C4-2B (cell line): Measurements from ENCODE around the gene GALNT17.

Source experiments
- H3K27ac ChIP-seq: fragments of 450-650 bp; 2 replicates; pipeline ENCODE4 v1.5.1; 2017
- CTCF ChIP-seq: fragments of 450-650 bp; conservative IDR thresholded peaks from 2 replicates; pipeline ENCODE4 v1.5.1; 2017; ENCODE audit warnings: mild to moderate bottlenecking
- ZFX ChIP-seq: fragments of 450-650 bp; IDR thresholded peaks from 2 replicates; pipeline ENCODE4 v1.6.1; 2017

The GALNT17 gene

GRCh38 chr7:71553306-71553705 lies 421.4 kb downstream of the GALNT17 start:
- no peak overlapping the region for H3K27ac ChIP-seq
- TF ChIP-seq ZFX, result no peak

- TF ChIP-seq CTCF (no peak), ZFX (no peak)
- H3K27ac ChIP-seq, result no peak overlapping the region
These were observed 423.8 kb downstream of the GALNT17 start for GRCh38 chr7:71555758-71556157.

- TF ChIP-seq ZFX (no peak), CTCF (no peak)
- no peak overlapping the region for H3K27ac ChIP-seq
These were observed 427.1 kb downstream of the GALNT17 start for GRCh38 chr7:71558806-71559613.

- TF ChIP-seq CTCF, result no peak
- no peak for TF ChIP-seq ZFX
- no peak overlapping the region for H3K27ac ChIP-seq
These were observed 428.5 kb downstream of the GALNT17 start for GRCh38 chr7:71560354-71560995.

DNA sequence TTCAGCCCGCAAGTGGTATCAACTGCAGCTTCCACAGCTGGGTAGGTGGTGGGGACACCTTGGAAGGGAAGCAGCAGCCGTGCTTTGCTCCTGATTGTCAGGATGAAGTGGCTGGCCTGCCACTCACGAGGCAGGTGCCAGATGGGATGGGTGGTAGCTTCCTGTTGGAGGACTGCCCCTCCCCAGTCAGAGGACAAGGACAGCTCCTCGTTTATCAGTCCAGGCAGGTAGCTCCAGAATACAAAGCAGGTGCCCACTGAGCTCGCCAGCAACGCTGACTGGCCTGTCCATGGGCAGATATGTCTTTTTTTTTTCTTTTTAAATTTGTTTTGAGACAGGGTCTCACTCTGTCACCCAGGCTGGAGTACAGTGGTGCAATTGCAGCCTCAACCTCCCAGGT lies 431.3 kb downstream of the GALNT17 start:
- no peak overlapping the region for H3K27ac ChIP-seq
- no peak for TF ChIP-seq ZFX
- TF ChIP-seq CTCF, result no peak

DNA sequence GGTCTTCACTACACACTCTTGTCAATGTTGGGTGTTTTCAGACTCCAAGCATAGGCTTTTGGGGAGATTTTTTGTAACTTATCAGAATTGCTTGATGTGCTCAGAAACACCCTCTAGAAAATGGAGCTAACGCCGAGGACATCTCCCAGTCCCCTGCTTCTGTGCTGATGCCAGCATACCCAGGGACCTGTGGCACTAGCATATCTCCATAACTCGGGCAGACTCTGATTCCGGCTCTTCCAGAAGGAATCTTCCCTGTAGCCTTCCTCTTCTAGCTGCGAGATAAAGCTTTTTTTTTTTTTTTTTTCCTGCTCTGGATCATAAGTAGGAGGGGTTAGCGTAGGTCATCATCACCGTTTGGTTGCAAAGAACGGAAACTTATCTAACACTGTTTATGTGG lies 434.4 kb downstream of the GALNT17 start:
- H3K27ac ChIP-seq, result no peak overlapping the region
- TF ChIP-seq CTCF (no peak), ZFX (no peak)

DNA sequence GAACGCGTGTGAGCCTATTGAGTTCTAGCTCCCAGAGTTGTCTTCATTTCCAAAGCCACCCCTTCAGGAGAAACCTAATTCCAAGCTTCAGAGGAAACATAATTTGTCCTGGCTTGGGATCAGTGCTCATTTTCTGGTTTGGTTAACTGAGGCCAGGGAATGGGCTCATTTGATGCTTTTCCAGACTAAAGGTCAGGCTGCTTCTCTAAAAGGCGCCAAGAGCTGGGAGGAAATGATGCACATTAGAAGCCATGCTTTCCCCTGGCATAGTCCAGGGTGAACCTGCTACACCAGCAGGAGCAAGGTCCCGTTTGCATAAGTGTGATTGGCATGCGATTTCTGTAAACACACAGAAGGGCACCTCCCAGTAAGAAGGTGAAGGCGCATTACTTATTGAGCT lies 435.0 kb downstream of the GALNT17 start:
- no peak overlapping the region for H3K27ac ChIP-seq
- no peak for TF ChIP-seq CTCF
- no peak for TF ChIP-seq ZFX
